ENCODE data around the gene ARHGEF11. TPM values are rescaled to one million over a fixed set of nuclear protein-coding genes. Genes with fewer than 3 reads are reported as not detected.

ARHGEF11 gene
- total and polyA plus RNA-seq, 9 of the 15 experiments (the other 6 are each of a cell fraction or from before 2014, with no cell fraction given), result 0.14 to 15.5 (median 9.0) TPM

GRCh38 chr1:156958247-156958714 is 87.3 kb downstream of the ARHGEF11 start (continued):
- no peak for TF ChIP-seq E2F8 (IDR thresholded peaks at IDR 0.05; ENCODE audit: low read depth, partially characterized antibody)
- TF ChIP-seq DLX4 (CRISPR knock-in tag; IDR thresholded peaks at IDR 0.05), result no peak
- no peak for TF ChIP-seq EHMT2 (IDR thresholded peaks at IDR 0.05)
- TF ChIP-seq ATF3 (IDR thresholded peaks at IDR 0.05), result peak; percentile 63; the same call in 1 of the 2 replicates
- no peak for TF ChIP-seq ATF3 (CRISPR knock-in tag; conservative IDR thresholded peaks at IDR 0.05)
- no peak for TF ChIP-seq ZSCAN29 (IDR thresholded peaks at IDR 0.05)
- peak; percentile 88 for TF ChIP-seq ETV5 (CRISPR knock-in tag; IDR thresholded peaks at IDR 0.05; ENCODE audit: low read depth)
- peak; percentile 96 for TF ChIP-seq ZEB2 (IDR thresholded peaks at IDR 0.05)
- no peak for TF ChIP-seq THAP12 (CRISPR knock-in tag; IDR thresholded peaks at IDR 0.05)
- TF ChIP-seq HMBOX1 (IDR thresholded peaks at IDR 0.05), result peak; percentile 94
- no peak for TF ChIP-seq MXD1 (CRISPR knock-in tag; IDR thresholded peaks at IDR 0.05; ENCODE audit: borderline replicate concordance, poor library complexity, severe bottlenecking)
- TF ChIP-seq SRSF7 (optimal IDR thresholded peaks at IDR 0.05; ENCODE audit: low read depth, low read length), result no peak
- peak; percentile 78 to 82; a peak in 3 of 4 replicates for TF ChIP-seq MAZ (CRISPR knock-in tag; conservative IDR thresholded peaks at IDR 0.05 in 1 of 2, IDR thresholded peaks at IDR 0.05 in 1 of 2)
- peak; percentile 99 for TF ChIP-seq HES1 (IDR thresholded peaks at IDR 0.05; ENCODE audit: low read depth)
- TF ChIP-seq BACH1 (tag; IDR thresholded peaks at IDR 0.05), result peak; percentile 77
- TF ChIP-seq TBP (optimal IDR thresholded peaks at IDR 0.05; ENCODE audit: low read depth, low read length), result peak; percentile 27
- TF ChIP-seq NR1H2 (CRISPR knock-in tag; IDR thresholded peaks at IDR 0.05), result no peak

Measured in K562 (cell line).